Activated CD4-positive, alpha-beta T cell treated with anti-CD3 and anti-CD28 coated beads for 48 hours (primary cell): ENCODE measurements around the gene RANGRF.

Experiments
- DNase-seq: peaks from one replicate; pipeline ENCODE4 v3.0.0-alpha.2; 2020

RANGRF gene

DNA sequence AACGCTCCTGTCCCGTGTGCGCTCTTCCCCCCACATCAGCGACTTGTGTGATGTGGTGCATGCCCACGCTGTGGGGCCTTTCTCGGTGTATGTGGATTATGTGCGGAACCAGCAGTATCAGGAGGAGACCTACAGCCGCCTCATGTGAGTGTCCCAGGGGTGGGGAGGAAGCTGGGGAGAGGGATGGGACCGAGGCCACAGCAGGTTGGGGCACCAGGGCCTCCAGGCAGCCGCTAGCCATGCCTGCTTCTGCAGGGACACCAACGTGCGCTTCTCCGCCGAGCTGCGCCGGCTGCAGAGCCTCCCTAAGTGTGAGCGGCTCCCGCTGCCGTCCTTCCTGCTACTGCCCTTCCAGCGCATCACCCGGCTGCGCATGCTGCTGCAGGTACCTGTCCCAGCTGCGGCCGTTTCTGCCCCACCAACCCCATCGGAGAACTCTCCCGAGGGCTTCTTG, 27.3 kb downstream of the RANGRF start:
- no peak for DNase-seq

DNA sequence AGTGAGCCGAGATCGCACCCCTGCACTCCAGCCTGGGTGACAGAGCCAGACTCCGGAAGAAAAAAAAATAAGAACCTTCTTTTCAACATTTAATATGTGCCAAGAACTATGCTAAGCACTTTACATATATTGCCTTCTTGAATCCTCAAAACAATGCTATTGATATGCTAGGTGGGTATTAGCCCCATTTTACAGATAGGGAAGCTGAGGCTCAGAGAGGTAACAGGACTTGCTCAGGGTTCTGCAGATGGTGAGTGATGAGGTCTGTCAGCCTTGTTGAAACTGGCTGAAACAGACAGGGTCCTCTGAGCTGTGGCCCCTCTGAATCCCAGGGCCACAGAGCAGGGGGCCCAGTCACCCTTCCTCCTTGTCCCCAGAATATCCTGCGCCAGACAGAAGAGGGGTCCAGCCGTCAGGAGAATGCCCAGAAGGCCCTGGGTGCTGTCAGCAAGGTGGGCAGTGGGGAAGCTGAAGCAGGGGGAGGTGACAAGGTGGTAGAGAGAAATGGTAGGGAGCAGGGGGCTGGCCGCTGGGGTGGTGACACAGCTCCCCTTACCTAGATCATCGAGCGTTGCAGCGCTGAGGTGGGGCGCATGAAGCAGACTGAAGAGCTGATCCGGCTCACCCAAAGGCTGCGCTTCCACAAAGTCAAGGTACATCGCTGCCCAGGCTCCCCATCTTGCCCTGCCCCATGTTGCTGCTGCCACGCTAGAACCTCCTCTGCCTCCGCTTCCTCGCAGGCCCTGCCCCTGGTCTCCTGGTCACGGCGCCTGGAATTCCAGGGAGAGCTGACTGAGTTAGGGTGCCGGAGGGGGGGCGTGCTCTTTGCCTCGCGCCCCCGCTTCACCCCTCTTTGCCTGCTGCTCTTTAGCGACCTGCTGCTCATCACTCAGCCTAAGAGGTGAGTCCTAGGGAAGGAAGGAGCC, 29.8 kb downstream of the RANGRF start:
- no peak for DNase-seq

DNA sequence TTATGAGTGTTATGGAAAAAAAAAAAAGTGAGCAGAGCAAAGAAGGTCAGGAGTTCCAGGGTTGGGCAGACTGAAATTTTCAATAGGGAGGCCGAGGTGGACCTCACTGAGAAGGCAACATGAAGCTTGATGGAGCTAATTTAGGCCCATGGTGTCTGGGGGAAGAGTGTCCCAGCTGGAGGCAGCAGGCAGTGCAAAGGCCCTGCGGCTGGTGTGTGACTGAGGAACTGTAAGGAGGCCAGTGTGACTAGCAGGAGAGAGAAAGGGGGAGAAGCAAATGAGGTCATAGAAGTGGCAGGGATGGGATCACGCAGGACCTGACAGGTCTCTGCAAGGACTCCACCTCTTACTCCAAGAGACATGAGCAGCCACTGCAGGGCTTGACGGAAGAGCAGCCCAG, 31.8 kb downstream of the RANGRF start:
- no peak for DNase-seq

DNA sequence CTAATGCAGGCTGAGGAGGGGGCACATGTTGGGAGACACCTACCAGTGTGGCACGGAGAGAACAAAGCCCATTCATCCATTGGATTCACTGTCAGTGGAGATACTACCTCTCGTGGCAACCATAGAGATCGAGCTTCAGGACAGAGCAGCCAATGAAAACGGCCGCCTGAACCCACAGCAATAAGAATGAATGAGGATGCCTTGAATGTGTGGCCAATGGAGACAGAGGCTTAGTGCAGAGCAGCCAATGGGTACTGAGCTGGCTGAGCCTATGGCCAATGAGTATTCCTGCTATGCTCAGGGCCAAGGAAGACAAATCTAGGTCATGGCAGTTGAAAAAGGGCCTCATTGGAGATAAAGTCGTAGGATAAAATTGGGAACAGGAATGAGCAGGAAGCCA, 32.5 kb downstream of the RANGRF start:
- no peak for DNase-seq

DNA sequence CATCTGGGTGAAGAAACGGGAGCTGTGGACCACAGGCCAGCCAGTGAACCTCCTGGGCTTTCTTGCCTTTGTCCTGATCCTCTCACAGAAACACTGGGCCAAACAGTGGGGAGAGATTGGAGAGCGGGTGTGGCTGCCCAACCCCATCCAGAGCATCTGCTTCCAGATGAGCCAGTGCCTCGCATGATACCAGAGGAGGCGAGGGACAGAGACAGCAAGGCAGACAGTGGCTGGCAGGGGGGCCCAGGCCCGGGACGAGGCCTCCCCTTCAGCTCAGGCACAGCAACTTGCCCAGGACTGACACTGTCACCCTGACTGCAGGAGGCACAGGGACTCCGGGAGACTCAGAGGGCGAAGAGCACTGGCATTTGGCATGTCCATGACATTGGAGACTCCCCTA, 33.6 kb downstream of the RANGRF start:
- no peak for DNase-seq

DNA sequence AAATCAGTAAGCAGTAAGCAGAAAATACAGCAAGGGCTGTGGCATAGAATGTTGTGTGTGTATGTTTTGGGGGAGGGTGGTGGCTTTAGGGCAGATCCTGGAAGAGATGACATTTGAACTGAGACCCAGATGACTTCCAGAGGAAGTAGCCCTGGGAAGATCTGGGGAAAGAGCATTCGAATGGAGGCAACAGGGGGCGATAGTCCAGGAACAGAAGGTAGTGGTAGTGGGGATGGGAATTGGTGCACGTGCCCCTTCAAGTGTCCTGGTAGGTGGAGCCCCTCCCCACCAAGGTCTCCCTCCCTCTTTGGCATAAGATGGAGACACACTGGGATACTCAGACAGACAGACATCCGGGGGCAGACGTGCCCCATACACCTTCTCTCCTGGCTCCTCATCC, 35.7 kb downstream of the RANGRF start:
- no peak for DNase-seq

DNA sequence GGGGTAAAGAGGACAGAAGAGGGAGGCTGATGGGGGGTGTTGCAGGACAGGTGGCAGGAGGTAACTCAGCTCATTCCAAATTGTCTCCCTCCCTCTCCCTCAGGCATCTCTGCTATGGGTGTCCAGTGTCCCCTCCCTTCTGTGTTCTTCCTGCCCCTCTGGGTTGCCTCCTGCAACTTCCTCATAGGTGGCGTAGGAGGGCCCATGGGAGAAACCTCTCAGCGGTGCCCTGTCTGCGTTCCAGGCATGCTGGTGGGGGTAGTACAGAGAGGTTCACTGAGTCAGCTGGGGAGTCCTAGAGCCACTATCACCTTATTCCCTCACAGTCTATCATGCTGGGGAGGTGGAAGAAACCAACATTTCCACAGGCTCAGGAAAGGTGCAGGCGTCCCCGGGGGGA, 36.5 kb downstream of the RANGRF start:
- no peak for DNase-seq

DNA sequence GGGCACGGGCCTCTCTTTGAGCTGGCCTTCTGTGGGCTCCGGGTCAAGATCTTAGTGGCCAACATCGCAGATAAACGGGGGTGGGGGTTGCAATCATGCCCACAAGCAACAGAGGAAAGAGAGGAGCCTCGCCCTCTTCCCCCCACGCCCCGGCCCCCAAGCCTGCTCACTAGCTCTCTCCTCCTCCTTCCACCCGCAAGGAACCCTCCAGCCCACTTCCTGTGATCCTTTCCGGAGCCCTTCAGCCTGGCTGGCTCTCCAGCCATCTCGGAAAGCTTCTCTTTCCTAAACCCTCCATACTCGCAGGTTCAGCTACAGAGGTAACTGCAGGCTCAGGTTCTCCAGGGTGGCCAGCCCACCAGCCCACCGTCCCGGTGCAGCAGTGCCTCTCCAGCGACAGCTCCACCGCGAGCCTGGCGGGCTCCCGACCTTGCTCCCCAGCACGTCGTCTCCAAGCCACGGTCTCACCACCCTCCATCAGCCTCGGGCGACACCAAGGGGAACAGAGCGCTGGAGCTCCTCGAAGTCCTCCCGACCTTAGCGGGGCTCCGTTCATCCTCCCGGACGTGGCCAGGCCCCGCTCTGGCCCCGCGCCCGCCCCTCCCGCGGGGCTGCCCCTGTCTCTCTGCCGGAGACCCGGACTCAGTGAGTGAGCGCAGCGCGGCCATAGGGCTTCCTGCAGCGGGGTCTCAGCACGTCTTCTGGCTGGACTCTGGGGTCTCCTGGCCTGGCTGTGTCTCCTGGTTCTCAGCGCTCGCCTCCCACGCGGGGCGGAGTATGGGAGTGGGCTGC, 38.2 kb downstream of the RANGRF start:
- DNase-seq = peak; percentile 48

DNA sequence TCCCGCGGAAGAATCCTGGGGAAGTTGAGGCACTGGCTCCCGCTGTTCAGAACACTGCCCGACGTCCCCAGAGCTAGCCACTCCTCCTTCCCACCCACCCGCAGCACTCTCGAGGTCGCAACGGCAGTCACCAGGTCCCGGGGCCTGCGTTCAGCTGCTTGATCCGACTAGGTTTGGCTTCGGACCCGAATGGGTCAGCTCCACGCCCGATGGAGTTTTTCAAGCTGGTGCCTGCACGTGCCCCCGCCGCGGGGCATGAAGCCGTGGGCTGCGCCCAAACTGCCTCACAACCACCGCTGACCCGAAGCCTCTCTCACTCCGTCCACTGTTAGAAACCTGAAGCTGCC, 38.8 kb downstream of the RANGRF start:
- no peak for DNase-seq

DNA sequence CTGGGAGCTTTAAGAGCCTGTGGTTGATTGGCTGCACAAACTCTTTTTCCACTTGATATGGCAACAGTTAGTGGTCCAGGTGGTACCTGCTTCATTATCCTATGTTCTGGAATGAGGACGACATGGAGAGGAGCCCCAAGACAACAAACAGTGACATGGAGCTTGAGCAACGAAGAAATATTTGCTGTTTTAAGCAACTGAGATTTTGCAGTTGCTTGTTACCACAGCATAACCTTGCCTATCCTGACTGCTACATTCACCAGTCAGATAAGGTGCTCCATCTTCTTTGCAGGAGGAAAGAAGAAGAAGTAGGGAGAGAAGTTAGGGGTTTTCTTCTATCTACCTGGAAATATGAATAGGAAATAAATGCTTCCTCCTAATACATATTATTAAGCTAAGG, 43.7 kb downstream of the RANGRF start:
- no peak for DNase-seq

DNA sequence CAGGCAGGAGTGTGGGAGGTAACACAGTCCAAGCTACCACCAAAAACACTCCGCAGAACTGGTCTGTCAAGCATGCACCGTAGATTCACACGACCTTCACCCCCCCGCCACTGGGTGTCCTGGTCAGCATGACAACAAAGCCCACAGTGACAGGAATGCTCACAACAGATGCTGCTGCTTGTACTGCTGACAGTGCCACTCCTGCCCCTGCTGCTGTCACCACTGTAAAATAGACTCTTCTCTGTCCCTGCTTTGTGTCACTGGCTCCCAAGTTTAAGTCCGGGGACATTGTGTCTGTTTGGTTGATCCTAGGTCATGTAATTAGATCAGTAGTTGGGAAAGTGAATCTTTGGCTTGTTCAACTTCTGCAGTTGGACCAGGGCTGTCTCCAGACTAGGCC, 44.2 kb downstream of the RANGRF start:
- no peak for DNase-seq

DNA sequence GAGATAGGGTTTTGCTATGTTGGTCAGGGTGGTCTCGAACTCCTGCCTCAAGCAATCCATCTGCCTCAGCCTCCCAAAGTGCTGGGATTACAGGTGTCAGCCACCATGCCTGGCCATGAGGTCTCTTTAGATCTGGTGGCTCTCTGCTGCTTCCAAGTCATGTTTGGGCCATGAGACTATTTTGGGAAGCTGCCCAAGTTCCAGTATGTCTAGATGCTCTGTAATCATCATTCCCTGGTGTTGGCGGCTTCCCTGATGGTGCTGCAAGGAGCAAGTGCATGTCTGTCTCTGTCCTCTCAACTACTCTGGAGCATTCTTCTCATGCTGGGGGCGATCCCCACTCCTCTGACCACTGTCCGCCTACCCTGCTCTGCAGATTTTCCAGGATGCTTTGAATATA, 44.8 kb downstream of the RANGRF start:
- DNase-seq = no peak

DNA sequence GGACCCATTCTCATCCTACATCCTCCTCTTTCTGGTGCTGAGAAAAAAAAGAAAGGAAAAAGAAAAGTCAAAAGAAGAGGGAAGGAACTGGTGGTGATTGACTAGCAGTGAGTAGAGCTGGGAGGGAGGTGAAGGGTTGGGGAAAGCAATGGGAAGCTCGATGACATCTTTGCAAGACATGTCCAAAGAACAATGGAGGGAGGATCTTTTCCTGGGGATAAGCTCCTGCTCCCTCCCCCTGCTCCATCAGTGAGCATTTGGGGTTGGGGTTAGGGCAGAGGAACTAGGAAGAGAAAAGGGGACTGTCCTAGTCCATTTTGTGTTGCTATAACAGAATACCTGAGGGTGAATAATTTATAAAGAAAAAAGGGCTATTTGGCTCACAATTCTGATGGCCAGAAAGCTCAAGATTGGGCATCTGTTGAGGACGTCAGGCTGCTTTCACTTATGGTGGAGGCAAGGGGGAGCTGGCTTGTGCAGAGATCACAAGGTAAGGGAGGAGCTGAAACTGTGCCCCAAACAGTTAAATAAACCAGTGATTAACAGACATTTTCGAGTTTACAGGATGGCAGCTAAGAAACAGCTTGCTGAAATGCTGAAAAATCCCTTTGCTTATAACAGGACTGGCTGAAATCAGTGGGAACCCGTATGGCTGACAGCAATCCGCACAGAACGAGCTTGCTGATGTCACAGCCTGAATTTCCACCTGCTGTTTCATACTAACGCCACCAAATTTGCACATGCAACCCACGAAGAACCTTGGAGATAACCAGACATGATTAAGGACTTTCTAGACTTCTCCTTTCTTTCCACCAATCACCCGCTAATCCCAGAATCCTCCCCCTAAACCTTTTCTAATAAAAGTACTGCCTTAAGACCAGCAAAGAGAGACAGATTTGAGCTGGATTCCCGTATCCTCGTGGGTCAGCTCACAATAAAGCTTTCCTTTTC, 49.6 kb downstream of the RANGRF start:
- DNase-seq = peak; percentile 6

DNA sequence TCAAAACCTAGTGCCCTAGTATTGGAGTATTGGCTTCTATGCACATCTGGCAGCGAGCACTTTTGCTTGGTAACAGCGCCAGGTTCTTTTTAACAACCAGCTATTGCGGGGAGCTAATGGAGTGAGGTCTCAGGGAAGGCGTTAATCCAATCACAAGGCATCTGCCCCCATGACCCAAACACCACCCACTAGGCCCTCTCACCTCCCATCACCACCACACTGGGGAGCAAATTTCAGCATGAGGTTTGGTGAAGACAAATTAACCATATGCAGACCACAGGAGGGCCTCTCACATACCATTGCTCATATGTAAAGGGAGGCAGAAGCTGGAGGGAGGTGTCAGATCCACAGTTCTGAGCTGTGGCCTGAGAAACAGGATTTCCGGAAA, 50.3 kb downstream of the RANGRF start:
- DNase-seq = no peak

DNA sequence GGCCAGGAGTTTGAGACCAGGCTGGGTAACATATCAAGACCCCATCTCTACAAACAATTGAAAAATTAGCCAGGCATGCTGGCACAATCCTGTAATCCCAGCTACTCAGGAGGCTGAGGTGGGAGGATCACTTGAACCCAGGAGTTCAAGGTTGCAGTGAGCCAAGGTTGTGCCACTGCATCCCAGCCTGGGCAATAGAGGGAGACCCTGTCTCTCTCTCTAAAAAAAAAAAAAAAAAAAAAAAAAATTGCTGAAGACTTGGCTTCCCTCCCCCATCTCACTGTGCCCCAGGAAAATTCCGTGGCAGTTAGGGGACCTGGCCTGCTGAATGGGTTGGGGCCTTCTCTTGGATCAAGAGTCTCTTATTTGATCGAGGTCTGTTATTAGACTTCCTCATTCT, 51.1 kb downstream of the RANGRF start, which contains the start of gene ODF4:
Gene ODF4 (plus strand): TSS at position 301 of the 400 bp plus-strand sequence. CDS start 212 bp downstream, outside the sequence.
- no peak for DNase-seq
